ENCODE measurements around the gene CTCF.

Gene CTCF

DNA sequence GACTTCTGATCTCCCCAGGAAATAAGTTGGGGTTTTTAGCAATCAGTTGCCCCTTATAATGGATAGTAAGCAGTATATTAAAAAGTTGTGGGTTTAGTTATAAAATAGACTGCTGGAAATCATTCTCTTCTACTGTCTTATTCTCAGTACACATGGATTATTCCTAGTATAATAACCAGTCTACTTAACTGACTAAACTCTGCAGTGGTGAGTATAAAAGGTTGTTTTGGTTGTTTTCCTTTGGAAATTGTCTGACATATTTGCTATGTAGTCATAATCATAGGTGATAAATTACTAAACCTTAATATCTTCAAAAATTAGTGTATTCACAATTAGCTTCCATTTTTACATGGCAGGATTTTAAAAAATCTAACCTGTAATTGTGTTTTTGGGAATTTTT lies 31.4 kb downstream of the CTCF start:
- DNase-seq = no peak

DNA sequence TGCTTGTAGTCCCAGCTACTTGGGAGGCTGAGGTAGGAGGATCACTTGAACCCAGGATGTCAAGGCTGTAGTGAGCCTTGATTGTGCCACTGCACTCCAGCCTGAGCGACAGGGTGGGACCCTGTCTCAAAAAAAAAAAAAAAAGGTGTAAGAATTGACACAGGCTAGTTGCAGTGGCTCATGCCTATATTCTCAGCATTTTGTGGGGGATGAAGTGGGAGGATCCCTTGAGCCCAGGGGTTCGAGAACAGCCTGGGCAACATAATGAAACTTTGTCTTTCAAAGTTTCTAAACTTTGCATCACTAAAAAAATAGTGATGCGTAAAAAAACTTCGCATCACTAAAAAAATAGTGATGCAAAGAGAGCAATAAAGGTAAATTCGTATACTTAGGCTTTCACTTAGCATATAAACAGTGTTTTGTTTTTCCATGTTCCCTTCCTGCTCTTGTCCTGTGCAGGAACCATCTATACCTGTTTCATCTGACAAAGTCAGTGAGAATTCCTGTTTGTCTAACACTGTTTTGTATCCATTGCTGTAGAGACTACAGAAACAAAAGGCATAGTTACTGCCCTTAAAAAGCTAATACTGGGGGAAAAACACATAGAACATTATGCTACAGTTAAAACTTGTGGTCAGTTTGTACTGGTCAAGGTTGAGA lies 32.1 kb downstream of the CTCF start:
- no peak for DNase-seq

DNA sequence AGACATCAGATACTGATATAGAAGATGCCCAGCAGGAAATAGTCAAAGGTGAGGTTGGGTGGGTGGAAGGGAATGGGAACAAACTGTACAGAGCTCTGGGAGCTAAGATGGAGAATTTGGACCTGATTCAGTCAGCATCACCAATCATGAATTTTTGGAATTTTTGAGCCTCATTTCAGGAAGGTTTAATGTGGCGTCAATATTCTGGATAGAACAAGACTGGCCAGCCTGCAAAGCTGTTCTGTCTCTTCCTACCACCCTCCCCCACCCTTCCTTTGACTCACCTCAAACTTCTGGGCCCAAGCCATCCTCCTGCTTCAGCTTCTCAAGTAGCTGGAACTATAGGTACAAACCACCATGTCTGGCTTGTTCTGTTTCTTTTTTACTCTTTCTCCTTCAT lies 32.6 kb downstream of the CTCF start:
- DNase-seq = no peak

DNA sequence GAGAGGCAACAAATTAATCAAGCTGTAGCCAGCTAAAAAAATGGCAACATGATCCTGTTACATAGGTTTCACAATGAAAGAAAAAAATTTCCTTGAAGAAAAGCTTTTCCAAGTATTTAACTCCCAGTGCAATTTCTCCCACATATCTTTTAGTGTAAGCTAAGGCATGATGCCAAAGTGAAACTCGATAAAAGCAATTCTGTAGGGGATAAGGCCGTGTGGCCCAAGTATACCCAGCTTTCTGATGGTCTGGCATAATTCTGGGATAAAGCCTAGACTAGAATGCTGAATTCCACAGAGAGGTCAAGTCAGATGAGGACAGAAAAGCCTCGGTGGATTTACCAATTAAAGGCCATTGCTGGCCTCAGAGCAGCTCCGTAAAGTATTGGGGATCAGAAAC lies 36.2 kb downstream of the CTCF start:
- no peak for DNase-seq

DNA sequence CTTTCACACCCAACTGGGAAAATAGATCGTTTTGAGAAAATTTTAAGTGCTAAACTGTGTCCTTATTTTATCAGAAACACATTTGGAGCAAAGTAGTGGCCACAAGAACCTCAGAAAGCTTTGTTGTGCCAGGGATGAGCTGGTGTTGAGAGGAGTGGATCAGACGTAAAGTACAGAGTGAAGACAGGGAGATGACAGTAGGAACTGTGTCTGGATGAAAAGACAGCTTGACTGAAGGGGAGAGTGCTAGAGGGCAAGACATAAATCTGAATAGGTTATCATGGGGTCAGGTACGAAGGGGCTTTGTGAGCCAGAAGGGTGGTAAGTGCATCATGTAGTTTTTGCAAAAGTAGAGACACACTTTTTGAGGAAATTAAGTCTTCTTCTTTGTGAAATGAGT lies 43.3 kb downstream of the CTCF start:
- no peak for DNase-seq

DNA sequence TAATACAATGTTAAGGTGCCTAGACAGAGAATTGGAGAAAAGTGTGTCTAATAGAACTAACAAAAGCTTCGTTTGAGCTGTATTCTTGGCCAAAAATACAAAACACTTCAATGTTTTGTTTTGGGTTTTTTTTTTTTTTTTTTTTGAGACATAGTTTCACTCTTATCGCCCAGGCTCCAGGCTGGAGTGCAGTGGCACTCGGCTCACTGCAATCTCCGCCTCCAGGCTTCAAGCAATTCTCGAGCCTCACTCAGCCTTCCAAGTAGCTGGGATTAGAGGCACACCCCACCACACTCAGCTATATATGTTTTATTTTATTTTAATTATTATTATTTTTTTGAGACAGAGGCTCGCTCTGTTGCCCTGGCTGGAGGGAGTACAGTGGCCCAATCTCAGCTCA lies 44.3 kb downstream of the CTCF start:
- DNase-seq = no peak

DNA sequence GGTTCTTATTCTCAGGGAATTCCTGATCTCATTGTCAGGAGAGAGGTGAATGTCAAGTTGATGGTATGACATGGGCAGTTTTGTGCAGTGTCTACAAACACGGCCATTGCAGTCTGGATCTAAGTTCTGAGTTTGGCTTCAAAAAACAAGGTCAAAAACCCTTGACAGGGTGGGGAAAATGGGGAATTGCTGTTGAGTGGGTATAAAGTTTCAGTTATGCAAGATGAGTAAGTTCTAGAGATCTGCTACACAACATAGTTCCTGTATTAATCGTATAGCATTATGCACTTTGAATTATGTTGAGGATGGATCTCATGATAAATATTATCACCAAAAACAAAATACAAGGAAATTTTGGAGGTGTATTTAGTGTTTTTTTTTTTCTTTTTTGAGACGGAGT lies 46.0 kb downstream of the CTCF start:
- no peak for DNase-seq

DNA sequence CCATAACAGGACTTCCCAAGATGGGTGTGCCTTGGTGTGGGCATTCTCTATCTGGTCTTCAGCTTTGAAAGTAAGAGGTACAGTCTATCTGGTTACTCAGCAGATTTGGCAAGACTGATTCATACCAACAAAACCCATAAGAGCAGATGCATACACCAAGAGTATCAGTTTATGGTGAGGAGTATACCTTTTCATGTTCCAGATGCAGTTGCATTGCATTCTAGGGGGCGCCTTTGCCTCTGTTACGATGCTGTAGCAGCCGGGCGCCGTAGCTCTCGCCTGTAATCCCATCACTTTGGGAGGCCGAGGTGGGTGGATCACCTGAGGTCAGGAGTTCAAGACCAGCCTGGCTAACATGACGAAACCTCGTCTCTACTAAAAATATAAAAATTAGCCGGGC lies 51.5 kb downstream of the CTCF start:
- DNase-seq = no peak

DNA sequence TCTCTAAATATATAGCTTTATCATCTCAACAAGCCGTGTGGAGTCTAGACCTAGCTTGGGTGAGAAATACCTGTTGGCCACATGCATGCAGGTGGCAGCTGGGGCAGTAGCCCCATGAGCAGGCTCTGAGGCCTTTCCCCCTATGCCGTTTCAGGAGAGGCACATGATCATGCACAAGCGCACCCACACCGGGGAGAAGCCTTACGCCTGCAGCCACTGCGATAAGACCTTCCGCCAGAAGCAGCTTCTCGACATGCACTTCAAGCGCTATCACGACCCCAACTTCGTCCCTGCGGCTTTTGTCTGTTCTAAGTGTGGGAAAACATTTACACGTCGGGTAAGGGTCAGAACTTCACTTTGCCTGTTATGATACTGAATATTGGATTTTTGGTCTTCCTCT lies 65.9 kb downstream of the CTCF start:
- no peak for DNase-seq

DNA sequence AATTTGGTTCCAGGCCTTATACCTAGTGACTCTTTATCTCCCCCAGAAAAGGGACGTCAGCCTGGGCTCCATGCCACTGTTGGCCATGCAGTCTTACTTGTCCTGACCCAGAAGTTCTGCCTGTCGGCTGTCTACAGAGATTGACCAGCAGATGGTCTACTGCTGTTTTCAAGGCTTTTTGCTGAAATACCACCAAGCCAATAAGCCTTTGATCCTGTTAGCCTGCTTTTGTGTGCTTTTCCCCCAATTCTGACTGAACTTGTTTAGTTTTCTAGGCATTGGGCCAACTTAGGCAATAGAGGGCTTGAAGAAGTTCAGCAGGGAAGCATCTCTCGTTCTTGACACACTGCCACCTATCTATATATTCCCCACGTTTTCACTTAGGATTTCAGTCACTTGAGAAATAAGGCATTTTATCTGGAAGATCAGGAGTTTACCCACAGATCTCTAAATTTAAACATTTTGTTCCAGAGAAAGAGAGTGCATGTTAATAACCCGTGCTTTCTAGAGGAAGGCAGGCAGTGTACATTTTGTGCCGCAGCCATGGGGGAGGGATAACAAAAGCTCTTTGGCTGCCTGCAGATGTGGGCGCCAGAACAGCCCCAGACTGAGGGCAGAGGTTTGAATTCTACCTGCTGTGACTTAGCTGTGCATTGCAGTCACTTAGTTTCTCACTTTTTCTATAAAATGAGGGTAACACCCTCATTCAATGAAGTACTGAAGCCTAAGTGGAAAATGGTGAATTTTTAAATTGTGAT lies 70.3 kb downstream of the CTCF start:
- DNase-seq = peak in 6 of 56 donors; percentile 12 to 44 (median 24)

DNA sequence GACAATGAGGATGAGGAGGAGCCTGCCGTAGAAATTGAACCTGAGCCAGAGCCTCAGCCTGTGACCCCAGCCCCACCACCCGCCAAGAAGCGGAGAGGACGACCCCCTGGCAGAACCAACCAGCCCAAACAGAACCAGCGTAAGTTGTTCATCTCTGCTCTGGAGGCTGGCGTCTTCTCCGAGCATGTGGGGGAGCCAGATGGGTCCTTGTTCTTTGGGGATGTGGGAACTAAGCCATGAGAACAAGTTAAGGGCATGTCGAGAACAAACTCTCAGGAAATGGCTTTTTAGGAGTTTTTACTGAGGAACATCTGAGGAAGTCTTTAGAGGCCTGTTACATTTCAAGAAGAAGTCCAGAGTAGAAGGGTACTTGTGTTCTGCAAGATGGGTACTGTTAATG lies 74.4 kb downstream of the CTCF start:
- DNase-seq = no peak

DNA sequence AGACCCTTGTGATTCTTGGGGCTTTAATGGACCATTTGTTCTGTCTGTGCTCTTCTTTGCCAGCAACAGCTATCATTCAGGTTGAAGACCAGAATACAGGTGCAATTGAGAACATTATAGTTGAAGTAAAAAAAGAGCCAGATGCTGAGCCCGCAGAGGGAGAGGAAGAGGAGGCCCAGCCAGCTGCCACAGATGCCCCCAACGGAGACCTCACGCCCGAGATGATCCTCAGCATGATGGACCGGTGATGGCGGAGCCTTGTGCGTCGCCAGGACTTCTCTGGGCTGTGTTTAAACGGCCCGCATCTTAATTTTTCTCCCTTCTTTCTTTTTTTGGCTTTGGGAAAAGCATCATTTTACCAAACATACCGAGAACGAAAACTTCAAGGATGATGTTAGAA lies 75.3 kb downstream of the CTCF start:
- DNase-seq = no peak

DNA sequence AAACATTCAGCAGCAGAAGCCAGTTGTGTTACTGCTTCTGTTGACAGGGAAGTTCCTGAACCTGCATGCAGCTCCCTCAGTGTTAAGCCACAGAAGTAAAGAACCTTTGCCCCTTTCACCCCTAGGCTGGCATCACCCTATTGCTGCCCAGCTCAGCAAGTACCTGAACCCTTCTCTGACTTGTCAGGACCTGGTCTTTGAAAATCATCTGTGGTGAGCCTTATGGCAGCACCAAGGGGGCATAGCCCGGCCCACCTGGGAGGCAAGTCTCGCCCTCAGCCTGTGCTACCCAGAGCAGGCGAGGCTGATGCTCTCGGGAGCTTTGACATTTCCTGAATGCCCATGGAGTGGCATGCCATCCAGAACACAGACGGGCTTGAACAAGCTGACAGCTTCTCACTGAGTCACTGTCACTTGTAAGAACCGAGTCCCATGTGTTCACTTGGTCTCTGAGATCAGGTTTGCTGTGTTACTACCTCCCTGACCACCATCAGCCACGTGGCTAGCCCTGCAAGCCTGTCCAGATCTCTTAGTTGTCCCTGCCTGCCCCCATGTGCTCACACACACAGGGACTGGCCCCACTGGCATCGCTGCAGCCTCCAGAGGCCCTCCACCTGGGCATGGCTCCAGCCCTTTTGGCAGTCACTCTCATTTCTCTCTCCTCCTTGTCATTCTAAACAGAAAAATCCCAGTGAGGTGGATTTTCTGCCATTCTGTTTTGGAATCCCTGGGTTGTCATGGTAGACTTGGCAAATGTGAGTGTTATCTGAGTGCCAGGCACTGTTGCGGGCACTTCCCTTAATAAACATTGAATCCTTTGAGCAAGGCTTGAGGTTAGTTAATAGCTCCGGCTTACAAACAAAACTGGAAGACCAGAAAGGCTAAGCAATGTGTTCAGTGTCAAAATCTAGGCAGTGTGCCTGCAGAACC lies 79.7 kb downstream of the CTCF start:
- peak in 45 of 56 donors; percentile 13 to 80 (median 53) for DNase-seq

DNA sequence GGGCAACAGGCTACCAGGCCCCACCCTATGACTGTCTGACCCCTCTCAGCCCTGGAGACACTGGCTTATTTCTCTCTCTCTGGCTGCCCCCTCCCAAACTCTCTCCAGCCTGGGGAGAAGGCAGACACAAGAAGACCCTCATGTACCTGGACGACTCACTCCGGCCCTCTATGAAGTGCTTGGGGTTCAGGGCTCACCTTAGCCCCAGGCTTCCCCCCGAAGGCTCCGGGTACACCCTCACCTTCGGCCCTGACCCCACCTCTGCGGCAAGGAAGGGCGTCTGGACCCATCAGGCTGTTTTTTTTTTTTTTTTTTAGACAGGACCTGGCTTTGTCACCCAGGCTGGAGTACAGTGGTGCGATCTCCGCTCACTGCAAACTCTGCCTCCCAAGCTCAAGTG lies 81.7 kb downstream of the CTCF start:
- no peak for DNase-seq

DNA sequence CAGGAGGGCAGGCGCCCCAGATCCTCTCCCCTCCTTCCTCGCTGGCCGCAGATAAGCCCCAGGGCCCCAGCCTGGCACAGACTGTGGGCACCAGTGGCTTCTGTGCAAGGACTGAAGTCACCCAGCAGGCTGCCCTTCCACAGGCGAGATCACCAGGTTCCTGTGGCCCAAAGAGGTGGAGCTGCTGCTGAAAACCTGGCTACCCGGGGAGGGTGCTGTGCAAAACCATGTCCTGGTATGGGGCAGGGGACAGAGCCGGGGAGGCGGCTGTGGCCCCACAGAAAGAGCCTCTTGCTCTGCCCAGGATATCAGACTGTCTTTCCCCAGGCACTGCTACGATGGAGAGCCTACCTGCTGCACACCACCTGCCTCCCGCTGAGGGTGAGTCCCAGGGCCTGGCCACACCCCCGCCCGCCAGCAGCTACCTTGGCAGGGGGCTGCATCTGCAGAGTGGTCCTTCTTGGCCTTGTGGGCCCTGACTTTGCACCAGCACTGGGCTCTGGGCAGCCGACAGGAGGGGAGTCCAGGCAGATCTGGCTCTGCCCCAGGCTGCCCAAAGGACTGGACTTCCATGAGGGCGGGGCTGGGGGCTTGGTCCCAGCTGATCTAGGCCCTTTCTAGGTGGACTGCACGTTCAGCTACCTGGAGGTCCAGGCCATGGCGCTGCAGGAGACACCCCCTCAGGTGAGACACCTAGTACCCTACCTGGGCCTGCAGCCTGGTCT lies 83.2 kb downstream of the CTCF start:
- no peak for DNase-seq

DNA sequence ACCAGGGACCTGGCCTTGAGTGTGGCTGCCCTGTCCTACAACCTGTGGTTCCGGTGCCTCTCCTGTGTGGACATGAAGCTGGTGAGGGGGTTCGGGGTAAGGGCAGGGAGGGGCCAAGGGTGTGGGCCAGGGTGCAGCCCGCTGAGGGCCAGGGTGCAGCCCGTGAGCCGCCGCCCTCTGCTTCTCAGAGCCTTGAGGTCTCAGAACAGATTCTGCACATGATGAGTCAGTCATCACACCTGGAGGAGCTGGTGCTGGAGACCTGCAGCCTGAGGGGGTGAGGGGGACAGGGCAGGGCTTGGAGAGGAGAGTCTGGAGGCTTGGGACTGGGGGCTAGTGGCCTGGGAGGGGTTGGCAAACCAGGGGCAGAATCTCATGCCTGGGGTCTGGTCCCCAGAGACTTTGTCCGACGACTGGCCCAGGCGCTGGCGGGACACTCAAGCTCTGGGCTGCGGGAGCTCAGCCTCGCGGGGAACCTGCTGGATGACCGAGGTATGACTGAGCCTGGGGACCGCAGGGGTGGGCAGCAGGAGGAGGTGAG lies 84.9 kb downstream of the CTCF start:
- no peak for DNase-seq

DNA sequence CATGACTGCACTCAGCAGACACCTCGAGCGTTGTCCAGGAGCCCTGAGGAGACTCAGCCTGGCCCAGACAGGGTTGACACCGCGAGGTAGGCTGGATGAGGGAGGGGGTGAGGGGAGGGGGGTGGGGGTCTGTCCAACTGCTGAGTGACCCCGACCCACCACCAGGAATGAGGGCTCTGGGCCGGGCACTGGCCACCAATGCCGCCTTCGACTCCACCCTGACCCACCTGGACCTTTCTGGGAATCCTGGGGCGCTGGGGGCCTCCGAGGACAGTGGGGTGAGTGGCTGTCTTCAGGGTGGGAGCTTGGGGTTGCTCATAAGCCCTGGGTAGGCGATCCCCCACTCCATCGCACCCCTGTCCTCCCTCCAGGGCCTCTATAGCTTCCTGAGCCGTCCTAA lies 85.4 kb downstream of the CTCF start:
- no peak for DNase-seq

DNA sequence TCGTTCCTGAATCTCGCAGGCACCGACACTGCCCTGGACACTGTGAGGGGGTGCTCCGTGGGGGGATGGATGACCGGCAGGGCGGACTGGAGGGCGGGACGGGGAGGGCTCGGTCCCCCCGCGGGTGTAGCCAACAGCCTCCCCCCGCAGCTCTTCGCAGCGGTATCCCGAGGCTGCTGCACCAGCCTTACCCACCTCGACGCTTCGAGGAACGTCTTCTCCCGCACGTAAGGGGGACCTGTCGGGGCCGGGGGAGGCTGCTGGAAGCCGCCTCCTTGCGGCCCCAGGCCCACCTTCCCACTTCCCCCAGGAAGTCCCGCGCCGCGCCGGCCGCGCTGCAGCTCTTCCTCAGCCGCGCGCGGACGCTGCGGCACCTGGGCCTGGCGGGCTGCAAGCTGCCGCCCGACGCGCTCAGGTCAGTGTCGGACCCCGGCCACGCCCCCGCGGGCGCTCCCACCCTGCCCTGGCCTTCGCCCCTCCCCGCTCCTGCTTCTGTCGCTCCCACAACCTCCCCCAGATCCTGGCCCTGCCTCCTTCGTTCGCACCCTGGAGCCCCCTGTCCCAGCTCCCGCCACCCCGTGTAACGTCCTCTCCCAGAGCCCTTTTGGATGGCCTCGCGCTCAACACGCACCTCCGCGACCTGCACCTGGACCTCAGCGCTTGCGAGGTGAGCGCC lies 85.9 kb downstream of the CTCF start:
- DNase-seq = no peak

DNA sequence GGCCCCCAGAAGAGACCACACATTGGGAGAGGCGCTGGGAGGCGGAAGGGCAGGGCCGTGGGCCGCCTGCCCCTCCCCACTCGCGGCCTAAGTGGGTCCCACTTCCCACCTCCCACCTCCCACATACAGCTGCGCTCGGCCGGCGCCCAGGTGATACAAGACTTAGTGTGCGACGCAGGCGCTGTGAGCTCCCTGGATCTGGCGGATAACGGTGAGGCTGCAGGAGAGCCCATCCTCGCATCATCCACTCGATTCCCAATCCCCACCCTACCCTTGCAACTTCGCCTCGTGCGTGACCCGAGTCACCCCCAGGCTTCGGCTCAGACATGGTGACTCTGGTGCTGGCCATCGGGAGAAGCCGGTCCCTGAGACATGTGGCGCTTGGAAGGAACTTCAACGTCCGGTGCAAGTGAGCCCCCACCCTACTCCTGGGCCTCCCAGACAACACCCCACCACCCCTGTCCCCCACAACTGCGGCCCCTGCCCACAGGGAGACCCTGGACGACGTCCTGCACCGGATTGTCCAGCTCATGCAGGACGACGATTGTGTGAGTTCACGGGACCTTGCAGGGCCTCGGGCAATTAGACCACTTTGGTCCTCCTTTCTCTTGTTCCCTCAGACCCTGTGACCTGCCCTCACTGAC lies 86.6 kb downstream of the CTCF start:
- no peak for DNase-seq

DNA sequence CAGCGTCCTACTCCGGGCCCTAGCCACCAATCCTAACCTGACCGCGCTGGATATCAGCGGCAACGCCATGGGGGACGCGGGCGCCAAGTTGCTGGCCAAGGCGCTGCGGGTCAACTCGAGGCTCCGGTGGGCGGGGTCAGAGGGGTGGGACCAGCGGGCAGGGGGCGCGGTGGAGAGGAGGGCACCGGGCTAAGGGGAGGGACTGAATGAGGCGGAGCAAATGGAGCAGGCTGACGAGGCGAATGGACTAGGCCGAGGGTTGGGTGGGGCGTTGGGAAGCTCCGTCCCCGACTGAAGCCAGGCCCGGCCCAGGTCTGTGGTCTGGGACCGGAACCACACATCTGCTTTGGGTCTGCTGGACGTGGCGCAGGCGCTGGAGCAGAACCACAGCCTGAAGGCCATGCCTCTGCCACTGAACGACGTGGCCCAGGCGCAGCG lies 87.2 kb downstream of the CTCF start:
- no peak for DNase-seq

Data from amygdala (tissue), 56 donors.